HCT116 (cell line): ENCODE measurements around the gene TMEM117. TPM values are rescaled to one million over a fixed set of nuclear protein-coding genes. Genes with fewer than 3 reads are reported as not detected.

Experiments used
- ATAC-seq: fragments of 200-7000 bp; cut with Tn5 transposase; 2 replicates; pipeline ENCODE4 v1.9.1; 2020; ENCODE audit warnings: mild to moderate bottlenecking, moderate library complexity
- BruUV-seq: library from RNA; stranded (reverse); fragments of 400-500 nt; replicated peaks from 2 replicates; lab custom pipeline; 2021; lab: Mats Ljungman, UMichigan
- CTCF ChIA-PET: fragments of 300-600 bp; sonication (Branson Sonifier 250); formaldehyde crosslinking; loops from one replicate; lab custom pipeline; 2021; ENCODE audit warnings: antibody characterized with exemption; lab: Charles Lee
- POLR2A ChIA-PET: fragments of 300-600, 350-600 bp; sonication (Branson Sonifier 250); formaldehyde crosslinking; loops from one replicate; lab custom pipeline; 2021; ENCODE audit warnings: antibody characterized with exemption; lab: Charles Lee
- RAD21 ChIA-PET, 2 experiments: fragments of 300-600 bp; sonication (Branson Sonifier 250); formaldehyde crosslinking; loops; one replicate each; lab custom pipeline; 2023; ENCODE audit warnings: low total read pairs in 2 of 2; ENCODE audit not compliant: uncharacterized antibody in 2 of 2, unreplicated experiment in 2 of 2, low non-redundant PET in 1 of 2; lab: Charles Lee
- DNase-seq: peaks from one replicate; pipeline ENCODE4 v3.0.0-alpha.2; 2010; ENCODE audit warnings: low read depth, low spot score
- H2AFZ ChIP-seq: fragments of 200-600 bp; shearing (Covaris generic), sonication (generic); 2 replicates; pipeline ENCODE4 v1.6.1; 2017; ENCODE audit warnings: low read depth, mixed run types, mixed read lengths, antibody characterized with exemption, low read length; ENCODE audit not compliant: poor library complexity, severe bottlenecking
- H3K27ac ChIP-seq: 2 replicates; pipeline ENCODE4 v1.5.1; 2012; ENCODE audit warnings: low read depth, low read length
- H3K27me3 ChIP-seq: fragments of 200-600 bp; sonication (generic); 2 replicates; pipeline ENCODE4 v1.6.1; 2016; ENCODE audit warnings: mixed run types, low read length, mixed read lengths; ENCODE audit not compliant: insufficient read depth
- H3K36me3 ChIP-seq, 2 experiments: fragments of 200-500 bp in 1 of 2; fragments of 200-600 bp in 1 of 2; sonication (Bioruptor generic) in 1 of 2; sonication (generic) in 1 of 2; 2 replicates each; pipeline versions ENCODE4 v1.5.1 to v1.6.1; 2014 to 2016; ENCODE audit warnings: low read length in 2 of 2, inconsistent platforms in 1 of 2, mixed read lengths in 1 of 2, mixed run types in 1 of 2; ENCODE audit not compliant: insufficient read depth in 2 of 2, control insufficient read depth in 1 of 2
- H3K4me1 ChIP-seq, 2 experiments: fragments of 200-600 bp in 1 of 2; sonication (generic) in 1 of 2; 2 replicates each; pipeline versions ENCODE4 v1.5.1 to v1.6.1; 2012 to 2017; ENCODE audit warnings: low read length in 2 of 2, inconsistent platforms in 1 of 2, mild to moderate bottlenecking in 1 of 2, mixed read lengths in 1 of 2, mixed run types in 1 of 2, moderate library complexity in 1 of 2; ENCODE audit not compliant: insufficient read depth in 2 of 2, control insufficient read depth in 1 of 2
- H3K4me2 ChIP-seq: fragments of 200-600 bp; sonication (generic); 2 replicates; pipeline ENCODE4 v1.6.1; 2017; ENCODE audit warnings: mixed run types, low read length, mixed read lengths
- H3K4me3 ChIP-seq, 2 experiments: fragments of 200-600 bp in 1 of 2; sonication (generic) in 1 of 2; replicated peaks in 1 of 2; 2 replicates each; pipeline ENCODE4 v1.5.1; 2011 to 2016; ENCODE audit warnings: low read length in 2 of 2, control low read depth in 1 of 2, low read depth in 1 of 2, mild to moderate bottlenecking in 1 of 2, mixed read lengths in 1 of 2, mixed run types in 1 of 2
- H3K79me2 ChIP-seq: fragments of 200-600 bp; sonication (generic); 2 replicates; pipeline ENCODE4 v1.6.1; 2017; ENCODE audit warnings: mild to moderate bottlenecking, mixed run types, low read length, moderate library complexity, mixed read lengths; ENCODE audit not compliant: insufficient read depth
- H3K9ac ChIP-seq: fragments of 200-600 bp; sonication (generic); 2 replicates; pipeline ENCODE4 v1.6.1; 2016; ENCODE audit warnings: low read length, mixed read lengths
- H3K9me2 ChIP-seq: fragments of 200-600 bp; sonication (generic), shearing (Covaris generic); 2 replicates; pipeline ENCODE4 v1.6.1; 2017; ENCODE audit warnings: mixed run types, mild to moderate bottlenecking, moderate library complexity; ENCODE audit not compliant: insufficient read depth
- H3K9me3 ChIP-seq, 2 experiments: fragments of 200-500 bp in 1 of 2; fragments of 200-600 bp in 1 of 2; sonication (Bioruptor generic) in 1 of 2; sonication (generic) in 1 of 2; 2 replicates each; pipeline ENCODE4 v1.6.1; 2014 to 2017; ENCODE audit warnings: low read length in 2 of 2, mixed read lengths in 2 of 2, inconsistent platforms in 1 of 2, low read depth in 1 of 2, mild to moderate bottlenecking in 1 of 2, mixed run types in 1 of 2, moderate library complexity in 1 of 2; ENCODE audit not compliant: control insufficient read depth in 1 of 2, insufficient read depth in 1 of 2
- H4K20me1 ChIP-seq: fragments of 200-600 bp; sonication (generic), shearing (Covaris generic); 2 replicates; pipeline ENCODE4 v1.6.1; 2017; ENCODE audit warnings: mixed run types, mild to moderate bottlenecking, moderate library complexity; ENCODE audit not compliant: insufficient read depth
- CEBPB ChIP-seq: IDR thresholded peaks from 2 replicates; pipeline ENCODE4 v1.6.1; 2012; ENCODE audit warnings: low read depth
- EZH2phosphoT487 ChIP-seq: fragments of 200-600 bp; IDR thresholded peaks from 2 replicates; pipeline ENCODE4 v1.6.1; 2018; ENCODE audit warnings: antibody characterized with exemption, borderline replicate concordance
- FOSL1 ChIP-seq: IDR thresholded peaks from 2 replicates; pipeline ENCODE4 v1.6.1; 2012; ENCODE audit warnings: low read depth
- POLR2AphosphoS5 ChIP-seq: IDR thresholded peaks from 2 replicates; pipeline ENCODE4 v1.6.1; 2011; ENCODE audit warnings: mild to moderate bottlenecking, low read depth, low read length, moderate library complexity
- RAD21 ChIP-seq: IDR thresholded peaks from 2 replicates; pipeline ENCODE4 v1.6.1; 2012; ENCODE audit warnings: low read depth, mild to moderate bottlenecking
- SP1 ChIP-seq: IDR thresholded peaks from 2 replicates; pipeline ENCODE4 v1.6.1; 2012; ENCODE audit warnings: low read depth
- intact Hi-C: fragments of 100-400 bp; cut with micrococcal nuclease; formaldehyde crosslinking; loops from 2 replicates; pipeline ENCODE4 v1.10.0; 2022
- total RNA-seq: library from RNA; stranded (reverse); gene quantifications from one replicate; pipeline ENCODE4 v1.2.1, GENCODE V29; 2021; ENCODE audit not compliant: unreplicated experiment
- TF ChIP-seq, protein P1 (sequence below): IDR thresholded peaks from 2 replicates; pipeline ENCODE4 v1.6.1; 2011; ENCODE audit warnings: mild to moderate bottlenecking, low read length, moderate library complexity; ENCODE audit not compliant: insufficient replicate concordance; ENCODE audit errors: extremely low read depth
- TF ChIP-seq, protein P2 (sequence below): IDR thresholded peaks from 2 replicates; pipeline ENCODE4 v1.6.1; 2012; ENCODE audit warnings: low read depth

Gene TMEM117
- total RNA-seq, 1 experiment from 2014 or later = 3.6 TPM

DNA sequence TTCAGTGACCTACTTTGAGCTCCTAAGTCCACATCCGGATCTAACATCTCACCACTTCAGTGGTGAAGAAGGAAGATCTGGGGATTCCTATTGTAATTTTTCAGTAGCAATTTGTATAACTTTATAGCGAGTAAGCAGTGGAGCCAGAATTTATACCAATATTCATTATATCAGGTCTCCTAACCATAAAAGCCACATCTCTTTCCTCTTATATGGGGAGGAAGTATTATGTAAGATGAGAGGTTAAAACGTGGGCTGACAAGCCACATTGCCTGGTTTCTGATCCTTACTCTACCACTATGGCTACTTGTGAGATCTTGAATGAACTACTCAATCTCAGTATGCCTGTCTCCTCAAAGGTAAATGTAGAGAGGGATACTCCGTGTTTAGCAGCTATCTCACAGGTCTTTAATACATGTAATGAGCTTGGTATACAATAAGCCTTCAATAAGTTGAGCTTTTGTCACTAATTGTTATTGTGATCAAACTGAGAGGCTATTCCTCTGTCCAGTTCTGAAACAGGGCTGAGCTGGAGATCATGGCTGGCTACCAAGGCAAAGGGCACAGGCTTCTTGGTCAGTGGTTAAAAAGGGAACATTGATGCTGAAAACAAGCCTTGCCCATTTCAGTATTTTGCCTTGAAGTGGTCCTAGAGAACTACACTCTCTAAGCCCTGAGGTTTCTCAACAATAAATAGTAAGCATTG is 3.3 kb upstream of the TMEM117 start:
- no peak for DNase-seq
- Histone ChIP-seq H3K9ac (no peak overlapping the region), H2AFZ (no peak overlapping the region), H3K36me3 (no peaks in the 10 kb centered on the region), H3K27me3 (no peaks in the 10 kb centered on the region), H3K27ac (no peak overlapping the region), H3K9me3 (no peaks in the 10 kb centered on the region), H3K4me2 (no peak overlapping the region), H3K9me2 (no peaks in the 10 kb centered on the region), H3K4me1 (peaks cover 0 to 16% of the 10 kb centered on the region in 2 experiments; a peak in 2 of 4 replicates), H4K20me1 (no peaks in the 10 kb centered on the region), H3K4me3 (no peak overlapping the region), H3K79me2 (no peaks in the 10 kb centered on the region)
- ChIA-PET CTCF (no interaction called here), POLR2A (no interaction called here), RAD21 (no interaction called here)
- no peak for TF ChIP-seq EZH2phosphoT487
- no peak for TF ChIP-seq RAD21
- TF ChIP-seq FOSL1 = no peak
- no peak for TF ChIP-seq CEBPB
- TF ChIP-seq, protein P1, sequence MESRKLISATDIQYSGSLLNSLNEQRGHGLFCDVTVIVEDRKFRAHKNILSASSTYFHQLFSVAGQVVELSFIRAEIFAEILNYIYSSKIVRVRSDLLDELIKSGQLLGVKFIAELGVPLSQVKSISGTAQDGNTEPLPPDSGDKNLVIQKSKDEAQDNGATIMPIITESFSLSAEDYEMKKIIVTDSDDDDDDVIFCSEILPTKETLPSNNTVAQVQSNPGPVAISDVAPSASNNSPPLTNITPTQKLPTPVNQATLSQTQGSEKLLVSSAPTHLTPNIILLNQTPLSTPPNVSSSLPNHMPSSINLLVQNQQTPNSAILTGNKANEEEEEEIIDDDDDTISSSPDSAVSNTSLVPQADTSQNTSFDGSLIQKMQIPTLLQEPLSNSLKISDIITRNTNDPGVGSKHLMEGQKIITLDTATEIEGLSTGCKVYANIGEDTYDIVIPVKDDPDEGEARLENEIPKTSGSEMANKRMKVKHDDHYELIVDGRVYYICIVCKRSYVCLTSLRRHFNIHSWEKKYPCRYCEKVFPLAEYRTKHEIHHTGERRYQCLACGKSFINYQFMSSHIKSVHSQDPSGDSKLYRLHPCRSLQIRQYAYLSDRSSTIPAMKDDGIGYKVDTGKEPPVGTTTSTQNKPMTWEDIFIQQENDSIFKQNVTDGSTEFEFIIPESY = no peak
- no peak for TF ChIP-seq SP1
- no peak for TF ChIP-seq POLR2AphosphoS5
- no TSS peak for BruUV-seq
- intact Hi-C loops = no loop called here
- ATAC-seq = no peak

DNA sequence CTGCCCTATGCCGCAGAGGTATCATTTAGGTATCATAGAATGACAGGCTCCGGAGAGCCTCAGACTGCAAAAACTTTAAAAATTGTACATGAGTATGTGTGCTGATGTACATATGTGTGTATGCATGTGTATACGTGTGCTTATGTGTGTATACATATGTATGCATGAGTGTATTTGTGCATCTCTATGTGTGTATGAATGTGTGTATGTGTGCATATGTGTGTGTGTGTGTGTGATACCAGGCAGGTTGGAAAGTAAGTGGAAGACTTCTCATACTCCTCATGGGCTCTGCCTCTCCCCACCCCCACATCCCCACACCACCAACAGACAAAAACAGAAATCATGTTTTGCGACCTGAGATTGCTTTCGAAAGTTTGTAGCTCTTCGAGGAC is 621 bp upstream of the TMEM117 start:
- H3K4me1 ChIP-seq = peaks cover 0 to 16% of the 10 kb centered on the region in 2 experiments; a peak in 2 of 4 replicates
- H3K4me3 ChIP-seq = peak overlapping the region; percentile 63 to 72
- H3K9me2 ChIP-seq = no peaks in the 10 kb centered on the region
- CTCF ChIA-PET = interaction anchor here (2.2 kb wide), 1 partner anchor 48 kb away, joined by 5 read pairs; no protein-coding TSS in a partner anchor
- H3K27me3 ChIP-seq = no peaks in the 10 kb centered on the region
- no TSS peak for BruUV-seq
- H3K9me3 ChIP-seq = no peaks in the 10 kb centered on the region
- no peaks in the 10 kb centered on the region for H4K20me1 ChIP-seq
- POLR2A ChIA-PET = interaction anchor here (1.0 kb wide), 1 partner anchor 18 kb away, joined by 3 read pairs; no protein-coding TSS in a partner anchor
- no peaks in the 10 kb centered on the region for H3K79me2 ChIP-seq
- H3K9ac ChIP-seq = peak overlapping the region; percentile 73
- peak; percentile 39 for ATAC-seq
- no peak for DNase-seq
- H3K4me2 ChIP-seq = peak overlapping the region; percentile 94
- H2AFZ ChIP-seq = peak overlapping the region; percentile 85
- RAD21 ChIA-PET = no interaction called here
- H3K27ac ChIP-seq = peak overlapping the region; percentile 65
- TF ChIP-seq, protein P2, sequence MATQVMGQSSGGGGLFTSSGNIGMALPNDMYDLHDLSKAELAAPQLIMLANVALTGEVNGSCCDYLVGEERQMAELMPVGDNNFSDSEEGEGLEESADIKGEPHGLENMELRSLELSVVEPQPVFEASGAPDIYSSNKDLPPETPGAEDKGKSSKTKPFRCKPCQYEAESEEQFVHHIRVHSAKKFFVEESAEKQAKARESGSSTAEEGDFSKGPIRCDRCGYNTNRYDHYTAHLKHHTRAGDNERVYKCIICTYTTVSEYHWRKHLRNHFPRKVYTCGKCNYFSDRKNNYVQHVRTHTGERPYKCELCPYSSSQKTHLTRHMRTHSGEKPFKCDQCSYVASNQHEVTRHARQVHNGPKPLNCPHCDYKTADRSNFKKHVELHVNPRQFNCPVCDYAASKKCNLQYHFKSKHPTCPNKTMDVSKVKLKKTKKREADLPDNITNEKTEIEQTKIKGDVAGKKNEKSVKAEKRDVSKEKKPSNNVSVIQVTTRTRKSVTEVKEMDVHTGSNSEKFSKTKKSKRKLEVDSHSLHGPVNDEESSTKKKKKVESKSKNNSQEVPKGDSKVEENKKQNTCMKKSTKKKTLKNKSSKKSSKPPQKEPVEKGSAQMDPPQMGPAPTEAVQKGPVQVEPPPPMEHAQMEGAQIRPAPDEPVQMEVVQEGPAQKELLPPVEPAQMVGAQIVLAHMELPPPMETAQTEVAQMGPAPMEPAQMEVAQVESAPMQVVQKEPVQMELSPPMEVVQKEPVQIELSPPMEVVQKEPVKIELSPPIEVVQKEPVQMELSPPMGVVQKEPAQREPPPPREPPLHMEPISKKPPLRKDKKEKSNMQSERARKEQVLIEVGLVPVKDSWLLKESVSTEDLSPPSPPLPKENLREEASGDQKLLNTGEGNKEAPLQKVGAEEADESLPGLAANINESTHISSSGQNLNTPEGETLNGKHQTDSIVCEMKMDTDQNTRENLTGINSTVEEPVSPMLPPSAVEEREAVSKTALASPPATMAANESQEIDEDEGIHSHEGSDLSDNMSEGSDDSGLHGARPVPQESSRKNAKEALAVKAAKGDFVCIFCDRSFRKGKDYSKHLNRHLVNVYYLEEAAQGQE = no peak
- intact Hi-C loops = no loop called here
- H3K36me3 ChIP-seq = no peaks in the 10 kb centered on the region
